ENCODE data around the gene HEBP2. TPM values are rescaled to one million over a fixed set of nuclear protein-coding genes. Genes with fewer than 3 reads are reported as not detected.
"Not testable (repeated sequence)": the region's sequence is repeated elsewhere in the genome, so short reads cannot be mapped to it uniquely, and the experiment has no call there.

HEBP2 gene
- total and polyA plus RNA-seq, 2 of the 4 experiments (the other 2 are of a cell fraction): 3.9 to 6.1 TPM

- DNase-seq (no peak), ATAC-seq (ENCODE audit: low read depth) (no peak)
- dilution Hi-C loops (cut with HindIII; ENCODE audit: low sequenced_read_pairs, unreplicated experiment): no loop called here
- ChIA-PET POLR2A (ENCODE audit: unreplicated experiment) (no interaction called here), CTCF (no interaction called here)
- no peaks in the 10 kb centered on the region for H3K79me1 ChIP-seq (ENCODE audit: low read depth in 1 of 2, low read length in 2 of 2)
- no peak overlapping the region for H3K4me2 ChIP-seq (ENCODE audit: low read depth, low read length)
- no peaks in the 10 kb centered on the region for H3K9me3 ChIP-seq (ENCODE audit: control insufficient read depth, insufficient read depth, low read length)
- TF ChIP-seq MXI1 (IDR thresholded peaks at IDR 0.05; ENCODE audit: borderline replicate concordance, low read depth, low read length): no peak
- no peak for TF ChIP-seq RFX5 (IDR thresholded peaks at IDR 0.05; ENCODE audit: low read depth, low read length)
- TF ChIP-seq CTCF (conservative IDR thresholded peaks at IDR 0.05; ENCODE audit: low read depth, low read length): no peak
- TF ChIP-seq RCOR1 (IDR thresholded peaks at IDR 0.05; ENCODE audit: insufficient replicate concordance, low read length): no peak
- 95% methylated on average over 29 of the region's 48 CpGs; no CpG with 5 or more reads in 1 of the 2 experiments for whole genome bisulfite sequencing, 2 experiments (ENCODE audit: extremely low coverage in 2 of 2, insufficient read length in 1 of 2)
- no peak overlapping the region for H2BK120ac ChIP-seq (ENCODE audit: low read depth, low read length)
- no peak overlapping the region for H3K27ac ChIP-seq (ENCODE audit: insufficient read depth, low read length)
- H3K4me1 ChIP-seq (ENCODE audit: control insufficient read depth, insufficient read depth, low read length): peaks cover 2% of the 10 kb centered on the region; the same call in 1 of the 2 replicates
- no TSS peak for BruUV-seq (replicated peaks)
- H3K14ac ChIP-seq (replicated peaks; ENCODE audit: low read depth, low read length): no peak overlapping the region
- no peak overlapping the region for H4K91ac ChIP-seq (ENCODE audit: insufficient read depth, low read depth, low read length)
- intact Hi-C loops (cut with micrococcal nuclease): loop anchor here (10.0 kb wide), 1 partner anchor 271 kb away; no protein-coding TSS in a partner anchor
- H3K4ac ChIP-seq (ENCODE audit: low read depth, low read length): no peak overlapping the region
- H3K9ac ChIP-seq (ENCODE audit: low read depth, low read length): no peak overlapping the region
- no peak overlapping the region for H4K5ac ChIP-seq (ENCODE audit: low read depth, low read length)
- H3K36me3 ChIP-seq (ENCODE audit: control insufficient read depth, insufficient read depth, low read length): peaks cover 10% of the 10 kb centered on the region
- no peak overlapping the region for H3K4me3 ChIP-seq (ENCODE audit: insufficient read depth, low read depth, low read length)
- no peak overlapping the region for H2AK5ac ChIP-seq (ENCODE audit: low read depth, low read length)
- no peak overlapping the region for H2AK9ac ChIP-seq (replicated peaks; ENCODE audit: low read depth, low read length, poor library complexity)
- no peaks in the 10 kb centered on the region for H3K27me3 ChIP-seq (ENCODE audit: control insufficient read depth, insufficient read depth, low read length)
- in situ Hi-C loops (cut with MboI; ENCODE audit: low sequenced_read_pairs): loop anchor here (25.0 kb wide), 1 partner anchor 587 kb away; no protein-coding TSS in a partner anchor
- no peak overlapping the region for H2AFZ ChIP-seq (replicated peaks; ENCODE audit: low read length, poor library complexity)
- no peak overlapping the region for H3K18ac ChIP-seq (ENCODE audit: low read depth, low read length)
- no peak overlapping the region for H2BK5ac ChIP-seq (ENCODE audit: low read depth, low read length, poor library complexity, severe bottlenecking)
- no peak overlapping the region for H3K56ac ChIP-seq (ENCODE audit: extremely low read depth, insufficient read depth, low read length)
- no peak overlapping the region for H4K8ac ChIP-seq (ENCODE audit: low read depth in 2 of 2, low read length in 2 of 2)
- H4K20me1 ChIP-seq (ENCODE audit: insufficient read depth, low read length): no peaks in the 10 kb centered on the region; the same call in 1 of the 2 replicates
- H2BK20ac ChIP-seq (ENCODE audit: low read depth, low read length): no peak overlapping the region
- H3K23ac ChIP-seq (ENCODE audit: low read depth, low read length): no peak overlapping the region
- H3K9me1 ChIP-seq (ENCODE audit: insufficient read depth, low read length): peaks cover 2% of the 10 kb centered on the region; the same call in 1 of the 2 replicates
- no peak overlapping the region for H2BK15ac ChIP-seq (ENCODE audit: low read depth, low read length)
Measured at GRCh38 chr6:138424004-138424904, 20.2 kb downstream of the HEBP2 start.

GRCh38 chr6:138425256-138425655 lies 21.2 kb downstream of the HEBP2 start:
- H3K23ac ChIP-seq (ENCODE audit: low read depth, low read length); H4K8ac ChIP-seq (ENCODE audit: low read depth in 2 of 2, low read length in 2 of 2); H2BK5ac ChIP-seq (ENCODE audit: low read depth, low read length, poor library complexity, severe bottlenecking); H3K18ac ChIP-seq (ENCODE audit: low read depth, low read length); H2AK5ac ChIP-seq (ENCODE audit: low read depth, low read length); H3K79me1 ChIP-seq (ENCODE audit: low read depth in 1 of 2, low read length in 2 of 2); H4K5ac ChIP-seq (ENCODE audit: low read depth, low read length); H2AFZ ChIP-seq (replicated peaks; ENCODE audit: low read length, poor library complexity); H3K14ac ChIP-seq (replicated peaks; ENCODE audit: low read depth, low read length); H3K9me1 ChIP-seq (ENCODE audit: insufficient read depth, low read length); H3K27me3 ChIP-seq (ENCODE audit: control insufficient read depth, insufficient read depth, low read length); H4K20me1 ChIP-seq (ENCODE audit: insufficient read depth, low read length); H3K4me3 ChIP-seq (ENCODE audit: insufficient read depth, low read depth, low read length); BruUV-seq (replicated peaks); H2BK20ac ChIP-seq (ENCODE audit: low read depth, low read length); H3K4ac ChIP-seq (ENCODE audit: low read depth, low read length); H2BK15ac ChIP-seq (ENCODE audit: low read depth, low read length); dilution Hi-C loops (cut with HindIII; ENCODE audit: low sequenced_read_pairs, unreplicated experiment); H3K4me2 ChIP-seq (ENCODE audit: low read depth, low read length); H2AK9ac ChIP-seq (replicated peaks; ENCODE audit: low read depth, low read length, poor library complexity); ATAC-seq (ENCODE audit: low read depth); H3K27ac ChIP-seq (ENCODE audit: insufficient read depth, low read length); H2BK120ac ChIP-seq (ENCODE audit: low read depth, low read length); H3K4me1 ChIP-seq (ENCODE audit: control insufficient read depth, insufficient read depth, low read length); H3K9ac ChIP-seq (ENCODE audit: low read depth, low read length); H3K56ac ChIP-seq (ENCODE audit: extremely low read depth, insufficient read depth, low read length); H4K91ac ChIP-seq (ENCODE audit: insufficient read depth, low read depth, low read length); H3K9me3 ChIP-seq (ENCODE audit: control insufficient read depth, insufficient read depth, low read length); DNase-seq; in situ Hi-C loops (cut with MboI; ENCODE audit: low sequenced_read_pairs); POLR2A ChIA-PET (ENCODE audit: unreplicated experiment): not testable (repeated sequence)
- intact Hi-C loops (cut with micrococcal nuclease): loop anchor here (10.0 kb wide), 1 partner anchor 270 kb away; no protein-coding TSS in a partner anchor
- CTCF ChIA-PET: interaction anchor here (2.2 kb wide), 1 partner anchor 163 kb away, joined by 6 read pairs; no protein-coding TSS in a partner anchor
- H3K36me3 ChIP-seq (ENCODE audit: control insufficient read depth, insufficient read depth, low read length): peaks cover 10% of the 10 kb centered on the region
- no CpG with 5 or more reads among the region's 7 CpGs for WGBS, 2 experiments (ENCODE audit: extremely low coverage in 2 of 2, insufficient read length in 1 of 2)
